HUES6 (cell line): ENCODE results near the gene KLC1.
A peak's percentile ranks its signal among the peaks of the same experiment; 100 is the strongest.

ENCODE experiments used
- H3K27ac ChIP-seq: 2 replicates; pipeline ENCODE4 v1.7.0; 2013; ENCODE audit warnings: low read depth, mild to moderate bottlenecking, low read length, inconsistent platforms
- H3K27me3 ChIP-seq: 2 replicates; pipeline ENCODE4 v1.6.1; 2013; ENCODE audit warnings: low read length; ENCODE audit not compliant: control insufficient read depth, insufficient read depth
- H3K36me3 ChIP-seq: 2 replicates; pipeline ENCODE4 v1.6.1; 2013; ENCODE audit warnings: low read length; ENCODE audit not compliant: control insufficient read depth, insufficient read depth
- H3K4me1 ChIP-seq: 2 replicates; pipeline ENCODE4 v1.6.1; 2013; ENCODE audit warnings: low read length; ENCODE audit not compliant: control insufficient read depth, insufficient read depth
- H3K4me3 ChIP-seq: 2 replicates; pipeline ENCODE4 v1.5.1; 2013; ENCODE audit warnings: low read depth, low read length
- H3K9ac ChIP-seq: one replicate; pipeline ENCODE4 v1.6.1; 2013; ENCODE audit warnings: mild to moderate bottlenecking, low read length
- H3K9me3 ChIP-seq: 2 replicates; pipeline ENCODE4 v1.6.1; 2013; ENCODE audit warnings: low read depth, low read length; ENCODE audit not compliant: control insufficient read depth, insufficient read depth

Gene KLC1

GRCh38 chr14:103699261-103699661 lies 70.2 kb downstream of the KLC1 start:
- H3K4me1 ChIP-seq, result no peaks in the 10 kb centered on the region; the same call in 1 of the 2 replicates
- no peaks in the 10 kb centered on the region for H3K9me3 ChIP-seq
- H3K27me3 ChIP-seq, result no peaks in the 10 kb centered on the region
- H3K9ac ChIP-seq, result no peak overlapping the region
- H3K27ac ChIP-seq, result no peak overlapping the region
- H3K4me3 ChIP-seq, result no peak overlapping the region
- peaks cover 90% of the 10 kb centered on the region for H3K36me3 ChIP-seq

GRCh38 chr14:103699901-103700752 lies 71.1 kb downstream of the KLC1 start:
- H3K27ac ChIP-seq, result no peak overlapping the region
- no peak overlapping the region for H3K4me3 ChIP-seq
- no peaks in the 10 kb centered on the region; the same call in 1 of the 2 replicates for H3K4me1 ChIP-seq
- H3K36me3 ChIP-seq, result peaks cover 90% of the 10 kb centered on the region
- H3K9ac ChIP-seq, result no peak overlapping the region
- H3K27me3 ChIP-seq, result no peaks in the 10 kb centered on the region
- no peaks in the 10 kb centered on the region for H3K9me3 ChIP-seq

GRCh38 chr14:103700753-103701490 lies 71.9 kb downstream of the KLC1 start:
- no peaks in the 10 kb centered on the region for H3K9me3 ChIP-seq
- H3K4me1 ChIP-seq, result no peaks in the 10 kb centered on the region; the same call in 1 of the 2 replicates
- H3K27ac ChIP-seq, result no peak overlapping the region
- H3K4me3 ChIP-seq, result no peak overlapping the region
- H3K9ac ChIP-seq, result no peak overlapping the region
- peaks cover 93% of the 10 kb centered on the region for H3K36me3 ChIP-seq
- no peaks in the 10 kb centered on the region for H3K27me3 ChIP-seq

GRCh38 chr14:103702095-103702494 lies 73.1 kb downstream of the KLC1 start:
- no peaks in the 10 kb centered on the region for H3K27me3 ChIP-seq
- H3K27ac ChIP-seq, result no peak overlapping the region
- peaks cover 94% of the 10 kb centered on the region for H3K36me3 ChIP-seq
- no peaks in the 10 kb centered on the region for H3K9me3 ChIP-seq
- H3K9ac ChIP-seq, result no peak overlapping the region
- no peaks in the 10 kb centered on the region for H3K4me1 ChIP-seq
- no peak overlapping the region for H3K4me3 ChIP-seq

- Histone ChIP-seq H3K4me3 (no peak overlapping the region), H3K27me3 (no peaks in the 10 kb centered on the region), H3K27ac (no peak overlapping the region), H3K9me3 (no peaks in the 10 kb centered on the region), H3K36me3 (peaks cover 94% of the 10 kb centered on the region), H3K9ac (peak overlapping the region; percentile 16), H3K4me1 (no peaks in the 10 kb centered on the region)
These were observed 73.8 kb downstream of the KLC1 start for GRCh38 chr14:103702497-103703432.

- Histone ChIP-seq H3K4me3 (no peak overlapping the region), H3K9ac (no peak overlapping the region), H3K27me3 (no peaks in the 10 kb centered on the region), H3K4me1 (no peaks in the 10 kb centered on the region), H3K9me3 (no peaks in the 10 kb centered on the region), H3K36me3 (peaks cover 94% of the 10 kb centered on the region), H3K27ac (no peak overlapping the region)
These were observed 74.7 kb downstream of the KLC1 start for GRCh38 chr14:103703433-103704385.

GRCh38 chr14:103704708-103705107 lies 75.7 kb downstream of the KLC1 start:
- Histone ChIP-seq H3K9me3 (no peaks in the 10 kb centered on the region), H3K9ac (no peak overlapping the region), H3K36me3 (peaks cover 94% of the 10 kb centered on the region), H3K27me3 (no peaks in the 10 kb centered on the region), H3K4me3 (no peak overlapping the region), H3K27ac (no peak overlapping the region), H3K4me1 (no peaks in the 10 kb centered on the region)

- Histone ChIP-seq H3K27ac (0 out of 2 replicates have a peak overlapping the region, but pooled peaks have one; percentile 9), H3K36me3 (peaks cover 94% of the 10 kb centered on the region), H3K4me1 (no peaks in the 10 kb centered on the region), H3K4me3 (no peak overlapping the region), H3K27me3 (no peaks in the 10 kb centered on the region), H3K9ac (no peak overlapping the region), H3K9me3 (no peaks in the 10 kb centered on the region)
These were observed 76.1 kb downstream of the KLC1 start for GRCh38 chr14:103705118-103705503.

- H3K9me3 ChIP-seq, result no peaks in the 10 kb centered on the region
- peaks cover 91% of the 10 kb centered on the region for H3K36me3 ChIP-seq
- H3K4me1 ChIP-seq, result peaks cover under 1% of the 10 kb centered on the region; the same call in 1 of the 2 replicates
- H3K27ac ChIP-seq, result no peak overlapping the region; the same call in 1 of the 2 replicates
- no peak overlapping the region for H3K9ac ChIP-seq
- no peaks in the 10 kb centered on the region for H3K27me3 ChIP-seq
- H3K4me3 ChIP-seq, result no peak overlapping the region
These were observed 76.7 kb downstream of the KLC1 start for GRCh38 chr14:103705504-103706284.
